Heart left ventricle (tissue), 16 donors: ENCODE results near the gene FGF14. TPM values are rescaled to one million over a fixed set of nuclear protein-coding genes. Genes with fewer than 3 reads are reported as not detected.

ENCODE experiments used
- ATAC-seq, 4 donors: fragments of 200-7000 bp; cut with Tn5 transposase; one replicate each; pipeline ENCODE4 v1.9.1; 2020 to 2022; ENCODE audit warnings: moderate library complexity in 4 of 4, mild to moderate bottlenecking in 3 of 4, moderate number of reproducible peaks in 1 of 4
- DNase-seq, 5 donors: peaks; one replicate each; pipeline ENCODE4 v3.0.0-alpha.2; 2020
- H3K27ac ChIP-seq, 12 donors: fragments of 200-600 bp; sonication (generic) in 4 of 12; one replicate each; pipeline versions ENCODE4 v1.5.0 to v1.8.0; 2016 to 2022; ENCODE audit warnings: mild to moderate bottlenecking in 2 of 12
- H3K27me3 ChIP-seq, 9 donors: fragments of 200-600 bp; sonication (generic) in 2 of 9; one replicate each; pipeline versions ENCODE4 v1.5.1 to v1.8.0; 2016 to 2022; ENCODE audit warnings: mild to moderate bottlenecking in 3 of 9
- H3K36me3 ChIP-seq, 9 donors: fragments of 200-600 bp; sonication (generic) in 2 of 9; one replicate each; pipeline versions ENCODE4 v1.5.0 to v1.8.0; 2018 to 2022; ENCODE audit warnings: mild to moderate bottlenecking in 2 of 9
- H3K4me1 ChIP-seq, 12 donors: fragments of 200-600 bp; sonication (generic) in 4 of 12; one replicate each; pipeline versions ENCODE4 v1.5.0 to v1.8.0; 2016 to 2022; ENCODE audit warnings: mild to moderate bottlenecking in 3 of 12
- H3K4me3 ChIP-seq, 12 donors: fragments of 200-600 bp; sonication (generic) in 4 of 12; one replicate each; pipeline versions ENCODE4 v1.5.0 to v1.8.0; 2017 to 2022; ENCODE audit warnings: mild to moderate bottlenecking in 9 of 12, moderate library complexity in 4 of 12
- H3K9me3 ChIP-seq, 12 donors: fragments of 200-600 bp; sonication (generic) in 4 of 12; one replicate each; pipeline versions ENCODE4 v1.5.0 to v1.8.0; 2016 to 2022; ENCODE audit warnings: mild to moderate bottlenecking in 1 of 12
- POLR2A ChIP-seq, 2 donors: fragments of 450-650 bp; IDR thresholded peaks; one replicate each; pipeline ENCODE4 v1.6.1; 2017; ENCODE audit warnings: antibody characterized with exemption in 2 of 2, mild to moderate bottlenecking in 2 of 2, moderate library complexity in 2 of 2
- WGBS, 4 donors: extraction: QIAGEN DNeasy Blood & Tissue Kit in 2 of 4; methylation state at CpG; one replicate each; pipeline versions ENCODE4 v1.1.5 to v1.1.7; 2013 to 2018; 5-methylcytosine and 5-hydroxymethylcytosine counted together
- intact Hi-C, 10 donors: fragments of 100-400 bp; cut with DNase I; formaldehyde crosslinking; loops; one replicate each; pipeline versions ENCODE4 v1.11.1 to v1.14.2; 2022
- polyA plus RNA-seq, 2 donors: library from polyadenylated mRNA; stranded (reverse); fragments of 200-250 nt; gene quantifications; one replicate each; pipeline ENCODE4 v1.2.3, GENCODE V29; 2013
- total RNA-seq, 9 donors: library from RNA; depleted of rRNA in 2 of 9; stranded (reverse); fragments of >200 nt in 2 of 9; fragmentation: NEBNext Ultra II Directional in 3 of 9; extraction: Animal tissue kit (Norgen Biotek cat#: 25700) in 3 of 9; gene quantifications; one replicate each; pipeline versions ENCODE4 v1.1.0 to v1.2.4, GENCODE V29; 2016 to 2023
- TF ChIP-seq, protein P1 (sequence below), 12 donors: fragments of 200-600 bp; sonication (generic) in 4 of 12; IDR thresholded peaks; one replicate each; pipeline versions ENCODE4 v1.5.0 to v1.8.0; 2018 to 2022; ENCODE audit warnings: antibody characterized with exemption in 12 of 12, mild to moderate bottlenecking in 5 of 12
- donor health status: ischemic (EF 13 %, LVEDD 7.1; RV severe dilation, severe dysfunction).
- donor health status: healthy with polysubstance abuse.
- donor health status: DM: no; HTN: yes; CAD: no.
- donor health status: DM: no; HTN: no; CAD: no.
- donor health status: ischemic (EF 25% LVEDD 6.9; RV normal size, moderate dysfunction).
- donor health status: ischemic (EF 25% LVEDD 5.7; RV mildly dilated, moderate dysfunction).
- donor health status: healthy.
- donor health status: DM: yes; HTN: yes; CAD: no.
- donor health status: ischemic (EF 35%, LVEDD 5.7; RV mildly dilated, moderate dysfunction).
- donor health status: nonischemic (EF 11% LVEDD 7.7; RV severe dilation, severe dysfunction).
- donor health status: DM: yes; HTN: yes; CAD: no.
- donor health status: PGD.
- donor health status: ischemic (EF 29% LVEDD 5.4; RV normal size, mild dysfunction).
- donor health status: nonischemic (EF 23%, LVEDD 6.1; RV moderate dilation, normal function).

The FGF14 gene
- total and polyA plus RNA-seq, 11 donors: 0.14 to 6.3 (median 3.9) TPM

DNA sequence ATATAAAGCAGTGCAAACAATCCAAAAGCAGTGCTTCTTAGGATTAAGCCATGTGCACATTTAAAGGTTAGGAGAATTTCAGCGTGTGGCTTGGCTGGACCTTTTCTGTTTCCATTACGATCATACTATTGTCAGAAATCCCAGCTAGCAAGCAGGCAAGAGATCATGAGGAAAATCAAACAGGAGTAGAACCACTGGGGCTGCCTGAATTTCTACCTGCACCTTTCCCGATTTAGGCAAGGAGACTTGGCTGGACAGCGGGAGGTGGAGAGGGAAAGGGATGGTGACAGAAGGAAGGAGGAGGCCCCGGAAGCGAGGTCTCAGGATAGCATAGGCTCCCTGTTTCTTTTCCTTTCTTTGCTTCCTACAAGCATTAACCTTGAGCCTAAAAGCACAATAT lies 102.5 kb downstream of the FGF14 start:
- ATAC-seq: no peak
- H3K9me3 ChIP-seq: no peaks in the 10 kb centered on the region
- H3K4me3 ChIP-seq: no peak overlapping the region
- TF ChIP-seq, protein P1, sequence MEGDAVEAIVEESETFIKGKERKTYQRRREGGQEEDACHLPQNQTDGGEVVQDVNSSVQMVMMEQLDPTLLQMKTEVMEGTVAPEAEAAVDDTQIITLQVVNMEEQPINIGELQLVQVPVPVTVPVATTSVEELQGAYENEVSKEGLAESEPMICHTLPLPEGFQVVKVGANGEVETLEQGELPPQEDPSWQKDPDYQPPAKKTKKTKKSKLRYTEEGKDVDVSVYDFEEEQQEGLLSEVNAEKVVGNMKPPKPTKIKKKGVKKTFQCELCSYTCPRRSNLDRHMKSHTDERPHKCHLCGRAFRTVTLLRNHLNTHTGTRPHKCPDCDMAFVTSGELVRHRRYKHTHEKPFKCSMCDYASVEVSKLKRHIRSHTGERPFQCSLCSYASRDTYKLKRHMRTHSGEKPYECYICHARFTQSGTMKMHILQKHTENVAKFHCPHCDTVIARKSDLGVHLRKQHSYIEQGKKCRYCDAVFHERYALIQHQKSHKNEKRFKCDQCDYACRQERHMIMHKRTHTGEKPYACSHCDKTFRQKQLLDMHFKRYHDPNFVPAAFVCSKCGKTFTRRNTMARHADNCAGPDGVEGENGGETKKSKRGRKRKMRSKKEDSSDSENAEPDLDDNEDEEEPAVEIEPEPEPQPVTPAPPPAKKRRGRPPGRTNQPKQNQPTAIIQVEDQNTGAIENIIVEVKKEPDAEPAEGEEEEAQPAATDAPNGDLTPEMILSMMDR (IDR thresholded peaks at IDR 0.05): no peak
- TF ChIP-seq POLR2A (IDR thresholded peaks at IDR 0.05): no peak
- intact Hi-C loops: loop anchor here in 1 of 10 donors (10.0 kb wide), 1 partner anchor 95 kb away; no protein-coding TSS in a partner anchor
- 74 to 82% (median 80%) methylated on average over 6 of the region's 6 CpGs for WGBS, 4 donors
- H3K36me3 ChIP-seq: no peaks in the 10 kb centered on the region
- peaks cover 0 to 9% (median 1%) of the 10 kb centered on the region in 12 donors for H3K4me1 ChIP-seq
- H3K27me3 ChIP-seq: no peaks in the 10 kb centered on the region
- no peak for DNase-seq
- H3K27ac ChIP-seq: no peak overlapping the region

DNA sequence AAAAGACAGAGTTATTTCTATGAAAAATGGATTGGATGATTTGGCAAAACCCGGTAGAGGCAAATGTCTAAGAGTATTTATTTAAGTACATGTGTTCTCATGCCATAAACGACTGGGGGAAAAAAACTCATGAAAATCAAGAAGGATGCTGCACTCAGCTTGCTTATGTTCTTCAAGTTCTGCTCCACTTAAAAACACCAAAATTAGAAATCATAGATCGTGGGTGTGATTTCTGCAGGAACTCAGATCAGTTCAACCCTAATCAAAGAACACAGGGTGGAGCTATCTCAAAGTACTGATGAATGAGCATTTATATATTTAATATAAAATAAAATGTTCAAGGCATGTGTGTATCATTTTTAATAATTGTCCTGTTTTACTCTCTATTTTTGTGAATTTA lies 103.8 kb downstream of the FGF14 start:
- Histone ChIP-seq H3K27ac (no peak overlapping the region), H3K4me1 (peaks cover 0 to 22% (median 10%) of the 10 kb centered on the region in 12 donors), H3K4me3 (no peak overlapping the region), H3K9me3 (no peaks in the 10 kb centered on the region), H3K36me3 (no peaks in the 10 kb centered on the region), H3K27me3 (no peaks in the 10 kb centered on the region)
- no peak for ATAC-seq
- intact Hi-C loops: loop anchor here in 1 of 10 donors (10.0 kb wide), 1 partner anchor 97 kb away; no protein-coding TSS in a partner anchor
- DNase-seq: no peak
- 63 to 76% (median 72%) methylated on average over 3 of the region's 3 CpGs for WGBS, 4 donors
- TF ChIP-seq POLR2A (IDR thresholded peaks at IDR 0.05): no peak
- TF ChIP-seq, protein P1 (IDR thresholded peaks at IDR 0.05): no peak

DNA sequence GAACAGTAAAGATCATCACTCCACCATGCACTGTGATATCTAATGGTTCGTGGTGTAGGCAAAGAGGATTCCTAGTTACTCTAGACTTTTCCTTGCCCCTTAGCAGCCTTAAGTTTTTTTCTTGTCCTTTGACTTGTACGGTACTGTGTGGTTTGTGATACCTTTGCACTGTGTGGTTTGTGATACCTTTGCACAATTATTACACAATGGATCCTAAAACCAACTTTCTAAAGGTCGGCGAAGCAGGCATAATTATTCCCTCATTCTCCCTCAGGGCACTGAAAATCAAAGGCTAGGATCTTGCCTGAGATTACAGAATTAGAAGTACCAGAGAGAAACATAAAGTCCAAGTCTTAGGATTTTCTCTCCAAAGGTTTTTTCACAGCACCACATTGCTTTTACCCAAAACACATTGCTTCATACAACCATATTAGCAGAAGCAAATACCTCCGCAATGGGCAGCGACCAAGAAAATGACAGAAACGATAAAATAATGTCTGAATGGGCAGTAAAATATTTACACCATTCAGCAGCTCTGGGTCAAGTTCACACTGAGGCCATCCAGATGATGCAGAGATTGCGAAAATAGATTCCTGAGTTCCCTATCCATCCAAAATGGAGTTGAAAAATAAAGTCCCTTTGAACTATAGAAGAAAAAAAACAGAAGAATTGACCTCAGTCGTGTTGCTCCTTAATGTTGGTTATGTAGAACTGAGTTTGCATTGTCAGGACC lies 106.4 kb downstream of the FGF14 start:
- ATAC-seq (no peak), DNase-seq (no peak)
- H3K27me3 ChIP-seq: no peaks in the 10 kb centered on the region
- TF ChIP-seq, protein P1 (IDR thresholded peaks at IDR 0.05): no peak
- TF ChIP-seq POLR2A (IDR thresholded peaks at IDR 0.05): no peak
- no peak overlapping the region for H3K4me3 ChIP-seq
- intact Hi-C loops: loop anchor here in 2 of 10 donors (2.0 to 10.0 kb wide), 2 partner anchors 21 to 99 kb away; no protein-coding TSS in a partner anchor
- H3K27ac ChIP-seq: peak overlapping the region in 1 of 12 donors; percentile 7
- 72 to 88% (median 78%) methylated on average over 9 of the region's 9 CpGs for WGBS, 4 donors
- H3K36me3 ChIP-seq: no peaks in the 10 kb centered on the region
- H3K4me1 ChIP-seq: peaks cover 0 to 24% (median 10%) of the 10 kb centered on the region in 12 donors
- H3K9me3 ChIP-seq: no peaks in the 10 kb centered on the region

DNA sequence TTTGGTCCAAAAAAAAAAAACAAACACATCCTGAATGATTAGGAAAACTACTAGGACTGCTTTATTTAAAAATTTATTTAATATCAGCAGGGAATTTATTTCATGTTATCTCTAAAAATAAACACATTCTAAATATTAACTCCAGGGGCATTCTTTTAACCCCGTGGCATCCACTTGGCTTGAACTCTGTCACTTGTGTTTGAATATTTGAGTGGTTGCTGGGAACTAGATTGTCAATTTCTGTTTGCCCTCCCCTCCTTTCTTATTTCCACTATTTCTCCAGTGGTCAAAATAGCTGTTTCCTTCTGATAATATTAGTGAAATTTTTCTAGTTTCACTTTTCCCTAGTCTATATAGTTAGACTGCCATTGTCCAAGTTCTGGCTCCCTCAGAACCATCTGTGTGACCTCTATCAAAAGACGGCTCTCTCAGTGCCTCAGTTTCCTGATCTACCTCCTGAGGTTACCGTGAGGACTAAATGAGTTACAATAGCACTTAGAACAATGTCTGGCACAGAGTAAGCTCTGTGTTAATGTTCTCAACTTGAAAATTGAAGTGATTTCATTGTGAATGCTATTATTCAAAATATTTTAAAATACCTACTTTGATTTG lies 107.3 kb downstream of the FGF14 start:
- WGBS, 4 donors: 33 to 57% (median 46%) methylated on average over 3 of the region's 3 CpGs
- H3K27me3 ChIP-seq: no peaks in the 10 kb centered on the region
- peak in 1 of 4 donors; percentile 56 for ATAC-seq
- TF ChIP-seq, protein P1 (IDR thresholded peaks at IDR 0.05): no peak
- no peak for TF ChIP-seq POLR2A (IDR thresholded peaks at IDR 0.05)
- DNase-seq: no peak
- peaks cover 0 to 24% (median 10%) of the 10 kb centered on the region in 12 donors for H3K4me1 ChIP-seq
- H3K4me3 ChIP-seq: no peak overlapping the region
- H3K9me3 ChIP-seq: no peaks in the 10 kb centered on the region
- peak overlapping the region in 6 of 12 donors; percentile 7 to 46 (median 18) for H3K27ac ChIP-seq
- intact Hi-C loops: loop anchor here in 1 of 10 donors (10.0 kb wide), 1 partner anchor 100 kb away; no protein-coding TSS in a partner anchor
- H3K36me3 ChIP-seq: no peaks in the 10 kb centered on the region
